WI38 (cell line): Measurements from ENCODE around the gene THAP5.

Source experiments
- H3K4me3 ChIP-seq: 2 replicates; pipeline ENCODE4 v1.5.1; 2011; ENCODE audit warnings: low read depth, mild to moderate bottlenecking, control low read depth, low read length
- CTCF ChIP-seq: IDR thresholded peaks from 2 replicates; pipeline ENCODE4 v1.5.1; 2012; ENCODE audit warnings: low read depth, mild to moderate bottlenecking, control low read depth, low read length

THAP5 gene

GRCh38 chr7:108517951-108518350 lies 51.6 kb downstream of the THAP5 start:
- H3K4me3 ChIP-seq = no peak overlapping the region
- TF ChIP-seq CTCF = no peak

- H3K4me3 ChIP-seq = no peak overlapping the region
- TF ChIP-seq CTCF = no peak
Measured at GRCh38 chr7:108515630-108516029, 53.9 kb downstream of the THAP5 start.

- no peak for TF ChIP-seq CTCF
- H3K4me3 ChIP-seq = no peak overlapping the region
Measured at GRCh38 chr7:108515013-108515412, 54.5 kb downstream of the THAP5 start.
